ENCODE results near the gene CDK2AP2. TPM values are rescaled to one million over a fixed set of nuclear protein-coding genes. Genes with fewer than 3 reads are reported as not detected.

Gene CDK2AP2
- total and polyA plus RNA-seq, 10 of the 15 experiments (the other 5 are each of a cell fraction or from before 2014, with no cell fraction given), result 8.0 to 177 (median 40.9) TPM

DNA sequence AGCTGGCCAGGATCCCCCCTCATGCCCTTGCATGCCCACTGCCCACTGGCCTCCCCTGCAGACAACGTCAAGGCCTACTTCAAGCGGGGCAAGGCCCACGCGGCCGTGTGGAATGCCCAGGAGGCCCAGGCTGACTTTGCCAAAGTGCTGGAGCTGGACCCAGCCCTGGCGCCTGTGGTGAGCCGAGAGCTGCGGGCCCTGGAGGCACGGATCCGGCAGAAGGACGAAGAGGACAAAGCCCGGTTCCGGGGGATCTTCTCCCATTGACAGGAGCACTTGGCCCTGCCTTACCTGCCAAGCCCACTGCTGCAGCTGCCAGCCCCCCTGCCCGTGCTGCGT is 17.3 kb downstream of the CDK2AP2 start:
- H3K4me3 ChIP-seq, result no peak overlapping the region
- H3K36me3 ChIP-seq (ENCODE audit: control insufficient read depth in 2 of 2, insufficient read depth in 2 of 2, low read length in 1 of 2), result peaks cover 4 to 28% of the 10 kb centered on the region in 2 experiments; a peak in 3 of 4 replicates
- FAIRE-seq (no peak), DNase-seq (ENCODE audit: low read depth, low spot score) (no peak), ATAC-seq (no peak)
- H3K79me2 ChIP-seq (ENCODE audit: control insufficient read depth, insufficient read depth, low read length), result peaks cover 15% of the 10 kb centered on the region
- no peak overlapping the region for H3K27ac ChIP-seq (ENCODE audit: control insufficient read depth, insufficient read depth)
- no peaks in the 10 kb centered on the region; the same call in 1 of the 2 replicates for H4K20me1 ChIP-seq (ENCODE audit: control insufficient read depth, insufficient read depth)
- no TSS peak for BruUV-seq (replicated peaks)
- no peak overlapping the region for H3K4me2 ChIP-seq (ENCODE audit: control insufficient read depth, insufficient read depth)
- CTCF ChIA-PET, result interaction anchor here (0.7 to 1.3 kb wide), 2 partner anchors 102 to 145 kb away, joined by 3 read pairs; no protein-coding TSS in a partner anchor
- intact Hi-C loops (cut with micrococcal nuclease; ENCODE audit: unreplicated experiment) (no loop called here), in situ Hi-C loops (cut with MboI) (no loop called here)
- H3K27me3 ChIP-seq (replicated peaks in 1 of 2; ENCODE audit: control insufficient read depth in 2 of 2, insufficient read depth in 2 of 2, low read length in 1 of 2), result no peaks in the 10 kb centered on the region
- WGBS (ENCODE audit: insufficient coverage, insufficient replicate concordance, low lambda C conversion rate, missing lambda C conversion rate), result 79% methylated on average over 15 of the region's 15 CpGs
- no peak for TF ChIP-seq TCF7 (IDR thresholded peaks at IDR 0.05; ENCODE audit: borderline replicate concordance)
- TF ChIP-seq POLR2A (IDR thresholded peaks at IDR 0.05; ENCODE audit: low read depth, low read length), result peak; percentile 43; the same call in 1 of the 2 replicates
- TF ChIP-seq, protein P1, sequence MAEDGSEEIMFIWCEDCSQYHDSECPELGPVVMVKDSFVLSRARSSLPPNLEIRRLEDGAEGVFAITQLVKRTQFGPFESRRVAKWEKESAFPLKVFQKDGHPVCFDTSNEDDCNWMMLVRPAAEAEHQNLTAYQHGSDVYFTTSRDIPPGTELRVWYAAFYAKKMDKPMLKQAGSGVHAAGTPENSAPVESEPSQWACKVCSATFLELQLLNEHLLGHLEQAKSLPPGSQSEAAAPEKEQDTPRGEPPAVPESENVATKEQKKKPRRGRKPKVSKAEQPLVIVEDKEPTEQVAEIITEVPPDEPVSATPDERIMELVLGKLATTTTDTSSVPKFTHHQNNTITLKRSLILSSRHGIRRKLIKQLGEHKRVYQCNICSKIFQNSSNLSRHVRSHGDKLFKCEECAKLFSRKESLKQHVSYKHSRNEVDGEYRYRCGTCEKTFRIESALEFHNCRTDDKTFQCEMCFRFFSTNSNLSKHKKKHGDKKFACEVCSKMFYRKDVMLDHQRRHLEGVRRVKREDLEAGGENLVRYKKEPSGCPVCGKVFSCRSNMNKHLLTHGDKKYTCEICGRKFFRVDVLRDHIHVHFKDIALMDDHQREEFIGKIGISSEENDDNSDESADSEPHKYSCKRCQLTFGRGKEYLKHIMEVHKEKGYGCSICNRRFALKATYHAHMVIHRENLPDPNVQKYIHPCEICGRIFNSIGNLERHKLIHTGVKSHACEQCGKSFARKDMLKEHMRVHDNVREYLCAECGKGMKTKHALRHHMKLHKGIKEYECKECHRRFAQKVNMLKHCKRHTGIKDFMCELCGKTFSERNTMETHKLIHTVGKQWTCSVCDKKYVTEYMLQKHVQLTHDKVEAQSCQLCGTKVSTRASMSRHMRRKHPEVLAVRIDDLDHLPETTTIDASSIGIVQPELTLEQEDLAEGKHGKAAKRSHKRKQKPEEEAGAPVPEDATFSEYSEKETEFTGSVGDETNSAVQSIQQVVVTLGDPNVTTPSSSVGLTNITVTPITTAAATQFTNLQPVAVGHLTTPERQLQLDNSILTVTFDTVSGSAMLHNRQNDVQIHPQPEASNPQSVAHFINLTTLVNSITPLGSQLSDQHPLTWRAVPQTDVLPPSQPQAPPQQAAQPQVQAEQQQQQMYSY (CRISPR knock-in tag; IDR thresholded peaks at IDR 0.05), result no peak
- H3K9me3 ChIP-seq (replicated peaks; ENCODE audit: control insufficient read depth, insufficient read depth, low read length), result no peaks in the 10 kb centered on the region
- H3K4me1 ChIP-seq (ENCODE audit: control insufficient read depth, insufficient read depth, low read length), result peaks cover 25% of the 10 kb centered on the region
- H3K9ac ChIP-seq (ENCODE audit: control insufficient read depth, insufficient read depth, low read length), result no peak overlapping the region
- SMC1A ChIA-PET (ENCODE audit: uncharacterized antibody, unreplicated experiment), result no interaction called here
- RAD21 ChIA-PET (ENCODE audit: unreplicated experiment), result interaction anchor here (1.0 kb wide), 1 partner anchor 89 kb away, joined by 3 read pairs; the partner anchor contains the start of gene PPP1CA
- no peak overlapping the region for H2AFZ ChIP-seq (ENCODE audit: control insufficient read depth, low read depth, low read length)
- POLR2A ChIA-PET, result interaction anchor here (0.6 to 1.2 kb wide), 5 partner anchors 12 to 956 kb away, joined by 3 to 5 read pairs (median 3); partner anchors contain the start of genes PPP1CA and PTPRCAP

All from GM12878 (cell line).